ENCODE measurements around the gene HLX. TPM values are rescaled to one million over a fixed set of nuclear protein-coding genes. Genes with fewer than 3 reads are reported as not detected.

The HLX gene
- polyA plus RNA-seq, 1 of the 3 experiments (the other 2 are of a cell fraction): 21.4 TPM

DNA sequence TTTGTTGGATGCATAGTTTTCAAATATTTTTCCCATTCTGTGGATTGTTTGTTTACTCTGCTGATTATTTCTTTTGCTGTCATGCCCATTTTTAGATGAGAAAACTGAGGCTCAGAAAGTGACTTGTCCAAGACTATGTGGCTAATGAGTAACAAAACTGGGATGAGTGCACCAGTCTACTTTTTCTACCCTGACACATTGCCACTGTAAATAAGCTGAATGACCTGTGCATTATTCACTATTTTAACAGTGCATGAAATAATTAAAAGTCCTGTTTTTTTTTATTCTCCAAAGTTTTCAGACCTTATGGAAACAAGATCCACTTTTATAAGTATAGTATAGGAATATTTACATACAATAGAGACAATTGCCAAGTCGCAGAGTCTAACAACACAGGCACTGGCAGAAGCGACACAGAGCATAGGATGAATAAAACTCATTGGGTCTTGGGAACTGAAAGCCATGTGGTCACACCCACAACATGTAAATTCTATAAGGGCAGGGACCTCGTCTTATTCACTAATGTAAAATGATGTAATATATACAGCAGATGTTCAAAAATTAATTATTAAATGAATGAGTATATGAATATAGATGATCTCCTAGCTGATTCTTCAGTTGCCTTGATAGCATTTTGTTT is 45.2 kb downstream of the HLX start (continued):
- TF ChIP-seq, protein P1, sequence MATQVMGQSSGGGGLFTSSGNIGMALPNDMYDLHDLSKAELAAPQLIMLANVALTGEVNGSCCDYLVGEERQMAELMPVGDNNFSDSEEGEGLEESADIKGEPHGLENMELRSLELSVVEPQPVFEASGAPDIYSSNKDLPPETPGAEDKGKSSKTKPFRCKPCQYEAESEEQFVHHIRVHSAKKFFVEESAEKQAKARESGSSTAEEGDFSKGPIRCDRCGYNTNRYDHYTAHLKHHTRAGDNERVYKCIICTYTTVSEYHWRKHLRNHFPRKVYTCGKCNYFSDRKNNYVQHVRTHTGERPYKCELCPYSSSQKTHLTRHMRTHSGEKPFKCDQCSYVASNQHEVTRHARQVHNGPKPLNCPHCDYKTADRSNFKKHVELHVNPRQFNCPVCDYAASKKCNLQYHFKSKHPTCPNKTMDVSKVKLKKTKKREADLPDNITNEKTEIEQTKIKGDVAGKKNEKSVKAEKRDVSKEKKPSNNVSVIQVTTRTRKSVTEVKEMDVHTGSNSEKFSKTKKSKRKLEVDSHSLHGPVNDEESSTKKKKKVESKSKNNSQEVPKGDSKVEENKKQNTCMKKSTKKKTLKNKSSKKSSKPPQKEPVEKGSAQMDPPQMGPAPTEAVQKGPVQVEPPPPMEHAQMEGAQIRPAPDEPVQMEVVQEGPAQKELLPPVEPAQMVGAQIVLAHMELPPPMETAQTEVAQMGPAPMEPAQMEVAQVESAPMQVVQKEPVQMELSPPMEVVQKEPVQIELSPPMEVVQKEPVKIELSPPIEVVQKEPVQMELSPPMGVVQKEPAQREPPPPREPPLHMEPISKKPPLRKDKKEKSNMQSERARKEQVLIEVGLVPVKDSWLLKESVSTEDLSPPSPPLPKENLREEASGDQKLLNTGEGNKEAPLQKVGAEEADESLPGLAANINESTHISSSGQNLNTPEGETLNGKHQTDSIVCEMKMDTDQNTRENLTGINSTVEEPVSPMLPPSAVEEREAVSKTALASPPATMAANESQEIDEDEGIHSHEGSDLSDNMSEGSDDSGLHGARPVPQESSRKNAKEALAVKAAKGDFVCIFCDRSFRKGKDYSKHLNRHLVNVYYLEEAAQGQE (IDR thresholded peaks at IDR 0.05; ENCODE audit: low read depth, low read length): no peak
- TF ChIP-seq, protein P2, sequence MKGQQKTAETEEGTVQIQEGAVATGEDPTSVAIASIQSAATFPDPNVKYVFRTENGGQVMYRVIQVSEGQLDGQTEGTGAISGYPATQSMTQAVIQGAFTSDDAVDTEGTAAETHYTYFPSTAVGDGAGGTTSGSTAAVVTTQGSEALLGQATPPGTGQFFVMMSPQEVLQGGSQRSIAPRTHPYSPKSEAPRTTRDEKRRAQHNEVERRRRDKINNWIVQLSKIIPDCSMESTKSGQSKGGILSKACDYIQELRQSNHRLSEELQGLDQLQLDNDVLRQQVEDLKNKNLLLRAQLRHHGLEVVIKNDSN (IDR thresholded peaks at IDR 0.05; ENCODE audit: borderline replicate concordance, low read depth): no peak
- TF ChIP-seq TAF1 (IDR thresholded peaks at IDR 0.05; ENCODE audit: borderline replicate concordance, low read depth, low read length) (no peak), RXRA (IDR thresholded peaks at IDR 0.05; ENCODE audit: borderline replicate concordance, low read depth) (no peak)

DNA sequence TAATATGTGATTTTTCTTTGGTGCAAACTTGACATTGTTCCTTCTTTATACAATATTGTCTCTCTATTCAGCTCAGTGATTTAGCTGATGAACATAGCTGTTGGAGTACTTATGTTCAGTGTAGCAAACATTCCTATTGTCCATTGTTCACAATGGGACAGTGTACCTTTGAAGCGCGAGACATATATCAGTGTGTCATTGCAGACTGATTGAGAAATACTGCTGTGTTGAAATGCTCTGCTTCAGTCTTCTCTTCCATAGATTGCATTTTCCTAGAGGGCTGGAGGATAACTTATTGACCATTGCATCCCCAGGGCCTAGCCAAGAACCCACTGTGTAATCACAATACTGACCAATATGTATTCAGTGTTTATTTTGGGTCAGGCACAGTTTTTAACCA is 46.5 kb downstream of the HLX start:
- H3K4me2 ChIP-seq: no peak overlapping the region
- no peak overlapping the region for H3K9ac ChIP-seq
- CTCF ChIA-PET: interaction anchor here (0.6 to 2.1 kb wide), 2 partner anchors 17 to 116 kb away, joined by 3 to 8 read pairs; no protein-coding TSS in a partner anchor
- no peaks in the 10 kb centered on the region for H3K79me2 ChIP-seq (ENCODE audit: insufficient read depth)
- 84% methylated on average over 2 of the region's 2 CpGs for WGBS (ENCODE audit: low lambda C conversion rate)
- no peak overlapping the region for H3K27ac ChIP-seq (ENCODE audit: low read depth in 2 of 2, low read length in 1 of 2)
- H4K20me1 ChIP-seq (ENCODE audit: insufficient read depth): no peaks in the 10 kb centered on the region
- H2AFZ ChIP-seq (ENCODE audit: low read depth): no peak overlapping the region
- H3K27me3 ChIP-seq (ENCODE audit: insufficient read depth): no peaks in the 10 kb centered on the region
- H3K9me2 ChIP-seq: no peaks in the 10 kb centered on the region
- no peak for TF ChIP-seq EZH2phosphoT487 (IDR thresholded peaks at IDR 0.05; ENCODE audit: borderline replicate concordance, low read depth)
- no peak for TF ChIP-seq YY1 (IDR thresholded peaks at IDR 0.05; ENCODE audit: low read depth)
- TF ChIP-seq, protein P3, sequence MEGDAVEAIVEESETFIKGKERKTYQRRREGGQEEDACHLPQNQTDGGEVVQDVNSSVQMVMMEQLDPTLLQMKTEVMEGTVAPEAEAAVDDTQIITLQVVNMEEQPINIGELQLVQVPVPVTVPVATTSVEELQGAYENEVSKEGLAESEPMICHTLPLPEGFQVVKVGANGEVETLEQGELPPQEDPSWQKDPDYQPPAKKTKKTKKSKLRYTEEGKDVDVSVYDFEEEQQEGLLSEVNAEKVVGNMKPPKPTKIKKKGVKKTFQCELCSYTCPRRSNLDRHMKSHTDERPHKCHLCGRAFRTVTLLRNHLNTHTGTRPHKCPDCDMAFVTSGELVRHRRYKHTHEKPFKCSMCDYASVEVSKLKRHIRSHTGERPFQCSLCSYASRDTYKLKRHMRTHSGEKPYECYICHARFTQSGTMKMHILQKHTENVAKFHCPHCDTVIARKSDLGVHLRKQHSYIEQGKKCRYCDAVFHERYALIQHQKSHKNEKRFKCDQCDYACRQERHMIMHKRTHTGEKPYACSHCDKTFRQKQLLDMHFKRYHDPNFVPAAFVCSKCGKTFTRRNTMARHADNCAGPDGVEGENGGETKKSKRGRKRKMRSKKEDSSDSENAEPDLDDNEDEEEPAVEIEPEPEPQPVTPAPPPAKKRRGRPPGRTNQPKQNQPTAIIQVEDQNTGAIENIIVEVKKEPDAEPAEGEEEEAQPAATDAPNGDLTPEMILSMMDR (IDR thresholded peaks at IDR 0.05): no peak
- no peak for TF ChIP-seq RCOR1 (IDR thresholded peaks at IDR 0.05; ENCODE audit: low read length)
- no peak for TF ChIP-seq TEAD4 (IDR thresholded peaks at IDR 0.05; ENCODE audit: borderline replicate concordance, insufficient read depth)
- TF ChIP-seq, protein P4, sequence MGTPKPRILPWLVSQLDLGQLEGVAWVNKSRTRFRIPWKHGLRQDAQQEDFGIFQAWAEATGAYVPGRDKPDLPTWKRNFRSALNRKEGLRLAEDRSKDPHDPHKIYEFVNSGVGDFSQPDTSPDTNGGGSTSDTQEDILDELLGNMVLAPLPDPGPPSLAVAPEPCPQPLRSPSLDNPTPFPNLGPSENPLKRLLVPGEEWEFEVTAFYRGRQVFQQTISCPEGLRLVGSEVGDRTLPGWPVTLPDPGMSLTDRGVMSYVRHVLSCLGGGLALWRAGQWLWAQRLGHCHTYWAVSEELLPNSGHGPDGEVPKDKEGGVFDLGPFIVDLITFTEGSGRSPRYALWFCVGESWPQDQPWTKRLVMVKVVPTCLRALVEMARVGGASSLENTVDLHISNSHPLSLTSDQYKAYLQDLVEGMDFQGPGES (IDR thresholded peaks at IDR 0.05; ENCODE audit: low read depth, low read length): no peak
- TF ChIP-seq, protein P5, sequence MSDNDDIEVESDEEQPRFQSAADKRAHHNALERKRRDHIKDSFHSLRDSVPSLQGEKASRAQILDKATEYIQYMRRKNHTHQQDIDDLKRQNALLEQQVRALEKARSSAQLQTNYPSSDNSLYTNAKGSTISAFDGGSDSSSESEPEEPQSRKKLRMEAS (IDR thresholded peaks at IDR 0.05; ENCODE audit: low read depth): no peak
- no peak for TF ChIP-seq RXRA (IDR thresholded peaks at IDR 0.05; ENCODE audit: borderline replicate concordance, low read depth)
- TF ChIP-seq TAF1 (IDR thresholded peaks at IDR 0.05; ENCODE audit: borderline replicate concordance, low read depth, low read length): no peak
- TF ChIP-seq, protein P6, sequence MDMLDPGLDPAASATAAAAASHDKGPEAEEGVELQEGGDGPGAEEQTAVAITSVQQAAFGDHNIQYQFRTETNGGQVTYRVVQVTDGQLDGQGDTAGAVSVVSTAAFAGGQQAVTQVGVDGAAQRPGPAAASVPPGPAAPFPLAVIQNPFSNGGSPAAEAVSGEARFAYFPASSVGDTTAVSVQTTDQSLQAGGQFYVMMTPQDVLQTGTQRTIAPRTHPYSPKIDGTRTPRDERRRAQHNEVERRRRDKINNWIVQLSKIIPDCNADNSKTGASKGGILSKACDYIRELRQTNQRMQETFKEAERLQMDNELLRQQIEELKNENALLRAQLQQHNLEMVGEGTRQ (IDR thresholded peaks at IDR 0.05; ENCODE audit: borderline replicate concordance, low read depth, low read length): no peak
- TF ChIP-seq RAD21 (IDR thresholded peaks at IDR 0.05; ENCODE audit: low read length): no peak
- no peak for TF ChIP-seq EP300 (IDR thresholded peaks at IDR 0.05; ENCODE audit: borderline replicate concordance in 1 of 2, low read depth in 1 of 2, low read length in 1 of 2)
- TF ChIP-seq, protein P2 (IDR thresholded peaks at IDR 0.05; ENCODE audit: borderline replicate concordance, low read depth): no peak
- no peak for TF ChIP-seq ELF1 (IDR thresholded peaks at IDR 0.05)
- no peak for TF ChIP-seq MXI1 (IDR thresholded peaks at IDR 0.05; ENCODE audit: low read depth, low read length)
- no peak for TF ChIP-seq FOSL2 (IDR thresholded peaks at IDR 0.05; ENCODE audit: borderline replicate concordance, low read depth)
- no peaks in the 10 kb centered on the region for H3K36me3 ChIP-seq (replicated peaks in 1 of 2; ENCODE audit: control insufficient read depth in 1 of 2, insufficient read depth in 2 of 2, low read length in 1 of 2)
- H3F3A ChIP-seq (replicated peaks; ENCODE audit: insufficient read depth): no peaks in the 10 kb centered on the region
- no peaks in the 10 kb centered on the region for H3K9me3 ChIP-seq
- no peak overlapping the region for H3K4me3 ChIP-seq (ENCODE audit: low read depth in 2 of 2, low read length in 1 of 2)
- H3K4me1 ChIP-seq (ENCODE audit: control insufficient read depth in 1 of 2, insufficient read depth in 2 of 2, low read depth in 1 of 2, low read length in 1 of 2): peaks cover 0 to 2% of the 10 kb centered on the region in 2 experiments; a peak in 1 of 4 replicates
- POLR2A ChIA-PET: no interaction called here
- no peak for DNase-seq

Measured in SK-N-SH (cell line).